Activated T-cell treated with anti-CD3 and anti-CD28 coated beads, Interleukin-2, amount 50 U/mL, for 4 hours (primary cell): ENCODE data around the gene NCF2. TPM values are rescaled to one million over a fixed set of nuclear protein-coding genes. Genes with fewer than 3 reads are reported as not detected.
"Not testable (repeated sequence)": the region's sequence is repeated elsewhere in the genome, so short reads cannot be mapped to it uniquely, and the experiment has no call there.

Source experiments
- ATAC-seq, 2 donors: fragments of 200-7000 bp; cut with Tn5 transposase; one replicate each; pipeline ENCODE4 v1.10.0; 2021
- DNase-seq: peaks from one replicate; pipeline ENCODE4 v3.0.0-alpha.2; 2020
- H3K27me3 Mint-ChIP-seq: one replicate; pipeline ENCODE4 v1.8.0; 2021; ENCODE audit warnings: low read depth, mixed read lengths
- H3K36me3 Mint-ChIP-seq: one replicate; pipeline ENCODE4 v1.8.0; 2022; ENCODE audit warnings: mixed read lengths; ENCODE audit not compliant: insufficient read depth
- H3K4me1 Mint-ChIP-seq: one replicate; pipeline ENCODE4 v1.8.0; 2021; ENCODE audit warnings: low read depth, mixed read lengths
- H3K4me3 Mint-ChIP-seq: one replicate; pipeline ENCODE4 v1.8.0; 2021; ENCODE audit warnings: mild to moderate bottlenecking, moderate library complexity, mixed read lengths
- H3K9me3 Mint-ChIP-seq: one replicate; pipeline ENCODE4 v1.8.0; 2021; ENCODE audit warnings: mixed read lengths
- total RNA-seq, 3 donors: library from RNA; stranded (reverse); gene quantifications; one replicate each; pipeline ENCODE4 v1.2.1, GENCODE V29; 2021

The NCF2 gene
- total RNA-seq, result 1 to 10 TPM in 1 of 3 donors, under 1 TPM in 2; 0.66 to 1.9 (median 0.89) TPM

DNA sequence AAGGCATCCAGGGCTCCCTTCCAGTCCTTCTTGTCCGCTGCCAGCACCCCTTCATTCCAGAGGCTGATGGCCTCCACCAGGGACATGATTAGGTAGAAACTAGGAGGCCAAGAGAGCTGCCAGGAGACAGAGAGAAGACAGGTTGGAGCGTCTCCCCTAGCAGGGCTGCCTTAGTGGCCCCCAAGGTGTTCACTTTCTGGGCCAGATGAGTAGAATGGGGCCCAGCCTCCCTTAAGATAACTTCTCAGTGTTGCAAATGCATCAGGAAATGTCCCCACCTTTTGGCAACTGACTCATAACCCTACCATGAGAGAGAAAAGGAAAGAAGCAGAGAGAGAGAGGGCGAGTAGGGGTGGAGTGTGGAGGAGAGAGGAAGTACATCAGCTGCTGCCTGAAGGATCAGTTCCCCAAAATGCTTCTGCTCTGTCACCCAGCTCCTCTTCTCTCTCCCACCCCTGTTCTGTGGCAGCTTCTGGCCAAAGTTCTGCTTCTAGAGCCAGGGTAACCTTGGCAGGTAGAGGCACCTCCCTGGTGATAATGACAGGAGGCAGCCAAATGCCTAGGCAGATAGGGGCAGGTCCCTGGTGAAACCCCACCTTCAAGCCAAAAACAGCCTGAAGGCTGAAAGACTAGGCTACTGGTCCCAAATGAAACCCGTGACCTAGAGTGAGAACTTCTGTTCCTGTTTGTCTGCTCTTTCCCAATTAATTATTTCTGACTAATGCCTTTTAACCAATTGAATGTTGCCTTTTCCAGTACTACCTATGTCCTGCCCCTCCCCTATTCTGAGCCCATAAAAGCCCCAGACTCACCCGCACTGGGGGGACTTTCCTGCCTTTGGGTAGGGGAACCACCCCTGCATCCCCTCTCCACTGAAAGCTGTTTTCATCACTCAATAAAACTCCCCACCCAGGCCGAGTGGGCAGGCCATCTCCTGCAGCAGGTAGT lies at the start of gene NCF2:
Gene NCF2, minus strand, starts transcription at position 216 of the 948 bp plus-strand sequence. Its CDS starts 130 bp downstream, at position 86.
- no peaks in the 10 kb centered on the region for H3K27me3 Mint-ChIP-seq
- ATAC-seq (peak; percentile 85), DNase-seq (no peak)
- H3K36me3 Mint-ChIP-seq, result no peaks in the 10 kb centered on the region
- peak within 1 kb of the TSS; percentile 14 for H3K4me3 Mint-ChIP-seq
- H3K9me3 Mint-ChIP-seq, result no peaks in the 10 kb centered on the region
- peaks cover 32% of the 10 kb centered on the region for H3K4me1 Mint-ChIP-seq

- no peaks in the 10 kb centered on the region for H3K36me3 Mint-ChIP-seq
- H3K9me3 Mint-ChIP-seq, result no peaks in the 10 kb centered on the region
- H3K4me1 Mint-ChIP-seq, result peaks cover 18% of the 10 kb centered on the region
- ATAC-seq (no peak), DNase-seq (no peak)
- H3K27me3 Mint-ChIP-seq, result no peaks in the 10 kb centered on the region
- H3K4me3 Mint-ChIP-seq, result no peak overlapping the region
Measured at GRCh38 chr1:183638649-183639387, 48.6 kb upstream of the NCF2 start.

- Mint-ChIP-seq H3K4me3 (peak overlapping the region; percentile 97), H3K4me1 (peaks cover 34% of the 10 kb centered on the region), H3K9me3 (no peaks in the 10 kb centered on the region), H3K36me3 (peaks cover 3% of the 10 kb centered on the region), H3K27me3 (no peaks in the 10 kb centered on the region)
- ATAC-seq, result no peak
- no peak for DNase-seq
Measured at GRCh38 chr1:183636783-183637182, 46.5 kb upstream of the NCF2 start.

DNA sequence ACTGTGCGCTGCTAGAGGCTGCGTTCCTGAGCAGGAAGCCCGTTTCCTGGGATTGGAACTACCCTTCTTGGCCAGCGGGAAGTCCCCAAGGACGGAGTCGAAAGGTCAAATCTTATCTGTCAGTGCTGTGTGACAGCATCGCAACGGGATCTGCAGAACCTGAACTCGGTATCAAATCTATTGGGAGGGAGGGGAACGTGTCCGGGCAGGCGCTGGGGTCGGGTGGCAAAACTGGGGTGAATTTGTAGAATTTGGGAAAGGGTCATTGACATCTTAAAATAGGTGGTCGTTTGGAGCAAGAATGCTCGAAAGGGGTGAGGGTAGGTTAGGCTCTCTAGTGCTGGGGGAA lies 46.0 kb upstream of the NCF2 start:
- H3K4me3 Mint-ChIP-seq, result peak overlapping the region; percentile 97

DNA sequence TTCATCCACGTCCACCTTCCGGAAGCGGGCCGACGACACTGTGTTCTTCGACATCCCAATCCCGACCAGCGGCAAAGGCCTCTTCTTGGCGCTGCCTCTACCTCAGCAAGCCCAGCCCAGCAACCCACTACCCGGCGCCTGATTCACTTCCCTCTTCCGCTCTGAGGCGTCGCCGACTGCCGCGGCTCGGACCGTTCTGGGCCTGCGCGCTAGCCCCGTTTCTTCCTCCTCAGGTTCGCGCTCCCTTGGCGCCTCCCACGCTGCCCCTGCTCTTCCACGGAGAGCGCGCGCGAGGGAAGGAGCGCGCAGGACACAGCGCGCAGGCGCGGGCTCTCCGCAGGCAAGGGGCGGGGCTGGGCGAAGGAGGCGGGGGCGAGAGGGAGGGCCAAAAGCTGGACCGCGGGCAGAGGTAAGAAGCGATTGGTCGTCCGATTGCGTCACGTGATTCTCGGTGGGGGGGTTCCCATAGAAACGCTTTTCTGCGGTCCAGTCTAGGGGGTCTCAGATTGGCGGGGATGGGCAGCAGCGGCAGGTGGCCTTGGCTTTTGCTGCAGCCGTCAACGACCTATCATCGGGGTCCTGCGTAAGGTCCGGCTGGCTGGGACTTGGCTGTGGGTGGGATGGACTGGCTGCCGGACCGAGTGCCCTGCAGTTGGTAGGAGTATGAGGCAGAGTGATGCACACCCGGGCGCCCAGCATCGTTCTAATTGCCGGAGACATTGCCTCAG lies 45.5 kb upstream of the NCF2 start, which contains the start of gene ARPC5:
Gene ARPC5, minus strand, starts transcription at position 178 of the 728 bp plus-strand sequence. Its CDS starts 124 bp downstream, at position 54.
- ATAC-seq (peak; percentile 92 to 95), DNase-seq (peak; percentile 96)
- Mint-ChIP-seq H3K36me3 (peaks cover 6% of the 10 kb centered on the region), H3K4me1 (peaks cover 39% of the 10 kb centered on the region), H3K4me3 (peak within 1 kb of the TSS; percentile 97), H3K27me3 (no peaks in the 10 kb centered on the region), H3K9me3 (no peaks in the 10 kb centered on the region)

More for the DNA sequence above, 46.0 kb upstream of the NCF2 start:
- ATAC-seq (no peak), DNase-seq (no peak)
- Mint-ChIP-seq H3K4me1 (peaks cover 36% of the 10 kb centered on the region), H3K27me3 (no peaks in the 10 kb centered on the region), H3K36me3 (peaks cover 4% of the 10 kb centered on the region), H3K9me3 (no peaks in the 10 kb centered on the region)

GRCh38 chr1:183635099-183635605 lies 44.9 kb upstream of the NCF2 start:
- H3K9me3 Mint-ChIP-seq, result no peaks in the 10 kb centered on the region
- peak; percentile 7 to 11 for ATAC-seq
- peaks cover 45% of the 10 kb centered on the region for H3K4me1 Mint-ChIP-seq
- H3K36me3 Mint-ChIP-seq, result peaks cover 11% of the 10 kb centered on the region
- peak overlapping the region; percentile 97 for H3K4me3 Mint-ChIP-seq
- DNase-seq, result peak; percentile 8
- no peaks in the 10 kb centered on the region for H3K27me3 Mint-ChIP-seq

- no peaks in the 10 kb centered on the region for H3K9me3 Mint-ChIP-seq
- H3K36me3 Mint-ChIP-seq, result peaks cover 11% of the 10 kb centered on the region
- H3K4me1 Mint-ChIP-seq, result peaks cover 47% of the 10 kb centered on the region
- DNase-seq (no peak), ATAC-seq (no peak)
- H3K27me3 Mint-ChIP-seq, result no peaks in the 10 kb centered on the region
- peak overlapping the region; percentile 97 for H3K4me3 Mint-ChIP-seq
Measured at GRCh38 chr1:183634429-183635065, 44.3 kb upstream of the NCF2 start.

DNA sequence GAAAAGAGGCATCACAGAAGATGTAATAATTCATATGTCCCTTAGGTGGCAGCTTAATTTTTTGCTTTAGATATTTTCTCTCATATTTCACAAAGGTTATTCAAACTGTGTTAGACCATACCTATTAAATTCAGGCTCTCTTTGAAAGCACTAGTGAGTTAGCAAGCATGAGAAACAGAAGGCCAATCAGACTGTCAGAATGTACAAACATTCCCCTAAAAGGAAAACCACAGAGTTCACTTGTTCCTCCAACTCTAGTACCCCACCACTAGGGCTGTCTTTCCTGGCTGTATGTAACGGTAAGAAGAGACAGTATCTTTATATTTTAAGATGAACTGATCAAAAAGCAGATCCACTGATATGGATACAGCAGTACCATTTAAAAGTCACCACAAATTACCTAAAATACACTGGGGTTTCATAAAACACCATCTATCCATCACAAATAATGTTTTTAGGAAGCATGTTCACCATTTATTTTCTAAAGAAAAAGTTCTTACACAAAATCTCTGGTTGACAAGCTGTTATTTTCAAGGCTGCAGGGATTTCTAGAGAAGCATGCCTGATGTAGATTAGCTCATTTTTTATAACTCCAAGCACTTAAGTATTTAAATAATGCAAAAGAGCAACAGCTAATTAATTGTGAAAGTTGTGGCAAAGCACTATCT lies 43.6 kb upstream of the NCF2 start:
- Mint-ChIP-seq H3K9me3 (no peaks in the 10 kb centered on the region), H3K4me3 (peak overlapping the region; percentile 97), H3K4me1 (peaks cover 51% of the 10 kb centered on the region), H3K27me3 (no peaks in the 10 kb centered on the region), H3K36me3 (peaks cover 12% of the 10 kb centered on the region)
- ATAC-seq, result peak; percentile 12 to 23
- DNase-seq, result no peak

DNA sequence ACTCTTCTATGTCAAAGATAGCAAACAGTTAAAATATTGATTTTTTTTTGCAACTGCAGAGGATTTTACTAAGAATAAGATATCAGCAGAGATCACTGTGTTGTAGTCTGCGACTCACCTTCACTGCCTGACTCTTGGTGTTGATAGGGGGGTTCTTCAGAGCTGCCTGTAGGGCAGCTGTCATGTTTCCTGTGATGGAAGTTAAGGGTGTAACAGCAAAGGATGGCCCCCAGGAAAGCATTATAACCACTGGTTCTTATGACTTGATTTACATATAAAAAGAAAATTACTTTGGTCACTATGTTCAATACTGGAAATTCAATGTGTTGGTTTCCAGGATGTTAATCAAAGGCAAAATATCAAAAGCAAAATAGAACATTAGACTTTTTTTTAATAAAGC lies 42.7 kb upstream of the NCF2 start:
- Mint-ChIP-seq H3K4me1 (peaks cover 59% of the 10 kb centered on the region), H3K36me3 (peaks cover 20% of the 10 kb centered on the region), H3K9me3 (no peaks in the 10 kb centered on the region), H3K4me3 (peak overlapping the region; percentile 97), H3K27me3 (no peaks in the 10 kb centered on the region)
- no peak for DNase-seq
- no peak for ATAC-seq

- DNase-seq (no peak), ATAC-seq (no peak)
- Mint-ChIP-seq H3K4me1 (peaks cover 61% of the 10 kb centered on the region), H3K27me3 (no peaks in the 10 kb centered on the region), H3K9me3 (no peaks in the 10 kb centered on the region), H3K4me3 (peak overlapping the region; percentile 55), H3K36me3 (peaks cover 21% of the 10 kb centered on the region)
Measured at GRCh38 chr1:183632114-183632513, 41.9 kb upstream of the NCF2 start.

DNA sequence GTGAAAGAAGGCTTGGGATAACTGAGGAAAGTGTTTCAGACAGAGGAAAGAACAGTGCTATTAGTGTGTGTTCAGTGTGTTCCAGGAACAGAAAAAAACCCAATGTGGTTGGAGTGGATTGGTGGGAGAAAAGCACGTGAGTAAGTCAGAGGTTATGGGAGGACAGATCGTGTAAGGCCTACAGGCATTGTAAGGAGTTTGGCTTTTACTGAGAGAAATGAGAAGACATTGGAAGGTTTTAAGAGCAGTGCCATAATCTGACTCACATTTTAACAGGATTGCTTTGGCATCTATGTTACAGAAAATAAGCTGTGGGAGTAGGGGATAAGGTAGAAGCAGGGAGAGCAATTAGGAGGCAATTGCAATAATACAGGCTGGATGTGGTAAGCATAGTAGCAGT lies 40.5 kb upstream of the NCF2 start:
- Mint-ChIP-seq H3K4me3 (peak overlapping the region; percentile 50), H3K4me1 (peaks cover 57% of the 10 kb centered on the region), H3K27me3 (no peaks in the 10 kb centered on the region), H3K36me3 (peaks cover 21% of the 10 kb centered on the region), H3K9me3 (no peaks in the 10 kb centered on the region)
- no peak for ATAC-seq
- no peak for DNase-seq

GRCh38 chr1:183628537-183628936 lies 38.3 kb upstream of the NCF2 start:
- Mint-ChIP-seq H3K27me3 (no peaks in the 10 kb centered on the region), H3K4me3 (no peak overlapping the region), H3K4me1 (peaks cover 51% of the 10 kb centered on the region), H3K9me3 (no peaks in the 10 kb centered on the region), H3K36me3 (peaks cover 31% of the 10 kb centered on the region)
- ATAC-seq (peak; percentile 60 to 79), DNase-seq (no peak)

GRCh38 chr1:183626236-183626635 lies 36.0 kb upstream of the NCF2 start:
- H3K4me1 Mint-ChIP-seq, result peaks cover 38% of the 10 kb centered on the region
- not testable (repeated sequence) for H3K9me3 Mint-ChIP-seq, DNase-seq, ATAC-seq, H3K4me3 Mint-ChIP-seq, H3K27me3 Mint-ChIP-seq
- peaks cover 31% of the 10 kb centered on the region for H3K36me3 Mint-ChIP-seq
